HEK293 (cell line): ENCODE data around the gene UFL1.

Source experiments
- CTCF ChIA-PET: fragments of 350-600 bp; formaldehyde crosslinking; extraction: SDS; loops from one replicate; lab custom pipeline; 2021; ENCODE audit warnings: antibody characterized with exemption; lab: Yijun Ruan, JAX
- POLR2A ChIA-PET: fragments of 300-600 bp; formaldehyde crosslinking; extraction: SDS; loops from one replicate; lab custom pipeline; 2020; ENCODE audit warnings: antibody characterized with exemption, inconsistent platforms; lab: Yijun Ruan, JAX
- H3K27ac ChIP-seq: fragments of 200-500 bp; sonication (Bioruptor generic); 2 replicates; pipeline ENCODE4 v1.5.1; 2014; ENCODE audit warnings: low read depth, low read length, control low read depth, inconsistent platforms; ENCODE audit errors: extremely low read depth
- H3K36me3 ChIP-seq, 2 experiments: fragments of 200-500 bp in 1 of 2; sonication (Bioruptor generic) in 1 of 2; 1 replicate in 1 of 2; 2 replicates in 1 of 2; pipeline ENCODE4 v1.5.1; 2014 to 2017; ENCODE audit warnings: inconsistent platforms in 2 of 2, low read length in 2 of 2; ENCODE audit not compliant: control insufficient read depth in 2 of 2, insufficient read depth in 1 of 2
- H3K4me1 ChIP-seq: fragments of 200-500 bp; sonication (Bioruptor generic); 2 replicates; pipeline ENCODE4 v1.5.1; 2014; ENCODE audit warnings: mild to moderate bottlenecking, low read length, inconsistent platforms; ENCODE audit not compliant: control insufficient read depth, insufficient read depth
- H3K4me3 ChIP-seq: 2 replicates; pipeline ENCODE4 v1.5.1; 2011; ENCODE audit warnings: low read depth, mild to moderate bottlenecking, control low read depth, low read length, moderate library complexity
- H3K9me3 ChIP-seq: fragments of 200-500 bp; sonication (Bioruptor generic); 2 replicates; pipeline ENCODE4 v1.5.1; 2014; ENCODE audit warnings: low read depth, low read length, inconsistent platforms; ENCODE audit not compliant: control insufficient read depth, insufficient read depth
- BCL11B ChIP-seq: fragments of 450-650 bp; formaldehyde crosslinking; IDR thresholded peaks from 2 replicates; pipeline ENCODE4 v1.5.1; 2016; ENCODE audit warnings: low read depth, missing biosample characterization, missing genetic modification characterization
- KLF10 ChIP-seq: fragments of 450-650 bp; IDR thresholded peaks from 2 replicates; pipeline ENCODE4 v1.5.1; 2018; ENCODE audit warnings: missing biosample characterization, mild to moderate bottlenecking, missing genetic modification characterization
- OSR2 ChIP-seq: fragments of 450-650 bp; formaldehyde crosslinking; IDR thresholded peaks from 2 replicates; pipeline ENCODE4 v1.5.1; 2016; ENCODE audit warnings: missing biosample characterization, missing genetic modification characterization
- PRDM1 ChIP-seq: fragments of 450-650 bp; formaldehyde crosslinking; IDR thresholded peaks from 2 replicates; pipeline ENCODE4; 2016; ENCODE audit warnings: missing biosample characterization, missing genetic modification characterization
- SCRT2 ChIP-seq: fragments of 450-650 bp; formaldehyde crosslinking; IDR thresholded peaks from 2 replicates; pipeline ENCODE4 v1.5.1; 2016; ENCODE audit warnings: missing biosample characterization, missing genetic modification characterization
- WT1 ChIP-seq: fragments of 450-650 bp; formaldehyde crosslinking; IDR thresholded peaks from 2 replicates; pipeline ENCODE4 v1.5.1; 2016; ENCODE audit warnings: missing biosample characterization, missing genetic modification characterization
- ZBTB21 ChIP-seq: fragments of 450-650 bp; formaldehyde crosslinking; IDR thresholded peaks from 2 replicates; pipeline ENCODE4 v1.5.1; 2017; ENCODE audit warnings: missing biosample characterization, missing genetic modification characterization
- ZBTB26 ChIP-seq: fragments of 450-650 bp; formaldehyde crosslinking; optimal IDR thresholded peaks from 2 replicates; pipeline ENCODE3; 2016; ENCODE audit warnings: missing biosample characterization, mild to moderate bottlenecking, missing genetic modification characterization
- ZNF133 ChIP-seq: fragments of 450-650 bp; formaldehyde crosslinking; IDR thresholded peaks from 2 replicates; pipeline ENCODE4 v1.5.1; 2016; ENCODE audit warnings: missing biosample characterization, missing genetic modification characterization
- ZNF239 ChIP-seq: fragments of 450-650 bp; formaldehyde crosslinking; IDR thresholded peaks from 2 replicates; pipeline ENCODE4 v1.5.1; 2016; ENCODE audit warnings: missing biosample characterization, missing genetic modification characterization
- ZNF335 ChIP-seq: fragments of 450-650 bp; formaldehyde crosslinking; conservative IDR thresholded peaks from 2 replicates; pipeline ENCODE4 v1.5.1; 2016; ENCODE audit warnings: missing biosample characterization, missing genetic modification characterization
- ZNF449 ChIP-seq: fragments of 450-650 bp; formaldehyde crosslinking; IDR thresholded peaks from 2 replicates; pipeline ENCODE4 v1.5.1; 2017; ENCODE audit warnings: missing biosample characterization, mild to moderate bottlenecking, missing genetic modification characterization, moderate library complexity
- ZNF521 ChIP-seq: fragments of 450-650 bp; formaldehyde crosslinking; IDR thresholded peaks from 2 replicates; pipeline ENCODE4 v1.5.1; 2017; ENCODE audit warnings: missing biosample characterization, mild to moderate bottlenecking, missing genetic modification characterization
- ZNF626 ChIP-seq: fragments of 450-650 bp; sonication (Bioruptor Pico); formaldehyde crosslinking; IDR thresholded peaks from 2 replicates; pipeline ENCODE4 v1.5.1; 2018; ENCODE audit warnings: missing biosample characterization, missing genetic modification characterization, inconsistent platforms
- ZNF658 ChIP-seq: fragments of 450-650 bp; formaldehyde crosslinking; IDR thresholded peaks from 2 replicates; pipeline ENCODE4; 2016; ENCODE audit warnings: missing biosample characterization, missing genetic modification characterization
- ZNF664 ChIP-seq: fragments of 450-650 bp; formaldehyde crosslinking; IDR thresholded peaks from 2 replicates; pipeline ENCODE4 v1.5.1; 2016; ENCODE audit warnings: missing biosample characterization, missing genetic modification characterization
- ZSCAN18 ChIP-seq: fragments of 450-650 bp; formaldehyde crosslinking; IDR thresholded peaks from 2 replicates; pipeline ENCODE4 v1.5.1; 2016; ENCODE audit warnings: missing biosample characterization, missing genetic modification characterization
- TF ChIP-seq, protein P1 (sequence below): fragments of 450-650 bp; formaldehyde crosslinking; IDR thresholded peaks from 2 replicates; pipeline ENCODE4 v1.5.0; 2017; ENCODE audit warnings: missing biosample characterization, missing genetic modification characterization, borderline replicate concordance
- TF ChIP-seq, protein P2 (sequence below): fragments of 450-650 bp; formaldehyde crosslinking; IDR thresholded peaks from 2 replicates; pipeline ENCODE4 v1.5.1; 2016; ENCODE audit warnings: missing biosample characterization, missing genetic modification characterization, borderline replicate concordance

UFL1 gene

DNA sequence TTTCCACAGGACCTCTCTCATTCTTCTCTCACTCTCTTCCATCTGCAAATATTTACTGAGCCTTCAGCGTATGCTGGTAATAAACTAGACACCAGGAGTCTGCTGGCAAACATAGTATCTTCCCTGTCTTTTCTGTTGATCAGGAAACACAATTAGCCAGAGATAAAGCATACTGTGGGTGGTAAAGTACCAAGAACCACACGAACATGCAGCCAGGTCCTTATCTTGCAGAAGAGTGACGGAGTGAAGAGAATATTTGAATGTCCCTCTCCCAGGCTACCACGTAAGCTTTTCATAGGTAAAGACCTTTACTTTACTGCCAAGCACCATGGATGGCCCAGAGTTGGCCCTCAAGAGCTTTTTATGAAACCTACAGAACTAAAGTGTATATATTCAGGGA is 54.6 kb downstream of the UFL1 start:
- Histone ChIP-seq H3K9me3 (no peaks in the 10 kb centered on the region), H3K27ac (no peak overlapping the region), H3K4me1 (no peaks in the 10 kb centered on the region), H3K4me3 (no peak overlapping the region)
- no peak for TF ChIP-seq ZBTB26 (tag by site-specific recombination)
- no peak for TF ChIP-seq ZNF449 (tag by site-specific recombination)
- TF ChIP-seq ZNF335 (tag by site-specific recombination), result no peak
- no peak for TF ChIP-seq SCRT2
- no peak for TF ChIP-seq ZNF664 (tag by site-specific recombination)
- TF ChIP-seq, protein P1, sequence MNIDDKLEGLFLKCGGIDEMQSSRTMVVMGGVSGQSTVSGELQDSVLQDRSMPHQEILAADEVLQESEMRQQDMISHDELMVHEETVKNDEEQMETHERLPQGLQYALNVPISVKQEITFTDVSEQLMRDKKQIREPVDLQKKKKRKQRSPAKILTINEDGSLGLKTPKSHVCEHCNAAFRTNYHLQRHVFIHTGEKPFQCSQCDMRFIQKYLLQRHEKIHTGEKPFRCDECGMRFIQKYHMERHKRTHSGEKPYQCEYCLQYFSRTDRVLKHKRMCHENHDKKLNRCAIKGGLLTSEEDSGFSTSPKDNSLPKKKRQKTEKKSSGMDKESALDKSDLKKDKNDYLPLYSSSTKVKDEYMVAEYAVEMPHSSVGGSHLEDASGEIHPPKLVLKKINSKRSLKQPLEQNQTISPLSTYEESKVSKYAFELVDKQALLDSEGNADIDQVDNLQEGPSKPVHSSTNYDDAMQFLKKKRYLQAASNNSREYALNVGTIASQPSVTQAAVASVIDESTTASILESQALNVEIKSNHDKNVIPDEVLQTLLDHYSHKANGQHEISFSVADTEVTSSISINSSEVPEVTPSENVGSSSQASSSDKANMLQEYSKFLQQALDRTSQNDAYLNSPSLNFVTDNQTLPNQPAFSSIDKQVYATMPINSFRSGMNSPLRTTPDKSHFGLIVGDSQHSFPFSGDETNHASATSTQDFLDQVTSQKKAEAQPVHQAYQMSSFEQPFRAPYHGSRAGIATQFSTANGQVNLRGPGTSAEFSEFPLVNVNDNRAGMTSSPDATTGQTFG, result no peak
- TF ChIP-seq ZNF133, result no peak
- no peak for TF ChIP-seq ZNF658 (tag by site-specific recombination)
- no peak for TF ChIP-seq ZNF626 (tag by site-specific recombination)
- TF ChIP-seq, protein P2, sequence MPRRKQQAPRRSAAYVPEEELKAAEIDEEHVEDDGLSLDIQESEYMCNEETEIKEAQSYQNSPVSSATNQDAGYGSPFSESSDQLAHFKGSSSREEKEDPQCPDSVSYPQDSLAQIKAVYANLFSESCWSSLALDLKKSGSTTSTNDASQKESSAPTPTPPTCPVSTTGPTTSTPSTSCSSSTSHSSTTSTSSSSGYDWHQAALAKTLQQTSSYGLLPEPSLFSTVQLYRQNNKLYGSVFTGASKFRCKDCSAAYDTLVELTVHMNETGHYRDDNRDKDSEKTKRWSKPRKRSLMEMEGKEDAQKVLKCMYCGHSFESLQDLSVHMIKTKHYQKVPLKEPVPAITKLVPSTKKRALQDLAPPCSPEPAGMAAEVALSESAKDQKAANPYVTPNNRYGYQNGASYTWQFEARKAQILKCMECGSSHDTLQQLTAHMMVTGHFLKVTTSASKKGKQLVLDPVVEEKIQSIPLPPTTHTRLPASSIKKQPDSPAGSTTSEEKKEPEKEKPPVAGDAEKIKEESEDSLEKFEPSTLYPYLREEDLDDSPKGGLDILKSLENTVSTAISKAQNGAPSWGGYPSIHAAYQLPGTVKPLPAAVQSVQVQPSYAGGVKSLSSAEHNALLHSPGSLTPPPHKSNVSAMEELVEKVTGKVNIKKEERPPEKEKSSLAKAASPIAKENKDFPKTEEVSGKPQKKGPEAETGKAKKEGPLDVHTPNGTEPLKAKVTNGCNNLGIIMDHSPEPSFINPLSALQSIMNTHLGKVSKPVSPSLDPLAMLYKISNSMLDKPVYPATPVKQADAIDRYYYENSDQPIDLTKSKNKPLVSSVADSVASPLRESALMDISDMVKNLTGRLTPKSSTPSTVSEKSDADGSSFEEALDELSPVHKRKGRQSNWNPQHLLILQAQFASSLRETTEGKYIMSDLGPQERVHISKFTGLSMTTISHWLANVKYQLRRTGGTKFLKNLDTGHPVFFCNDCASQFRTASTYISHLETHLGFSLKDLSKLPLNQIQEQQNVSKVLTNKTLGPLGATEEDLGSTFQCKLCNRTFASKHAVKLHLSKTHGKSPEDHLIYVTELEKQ (tag by site-specific recombination), result no peak
- no peak for TF ChIP-seq ZBTB21 (tag by site-specific recombination)
- TF ChIP-seq WT1 (tag by site-specific recombination), result no peak
- no peak for TF ChIP-seq OSR2 (tag by site-specific recombination)
- TF ChIP-seq BCL11B (tag by site-specific recombination), result no peak
- TF ChIP-seq, all 188 proteins: peak for 0
- ChIA-PET CTCF (interaction anchor here (0.6 kb wide), 1 partner anchor 19 kb away, joined by 3 read pairs; no protein-coding TSS in a partner anchor), POLR2A (no interaction called here)
- no peaks in the 10 kb centered on the region for H3K36me3 ChIP-seq

GRCh38 chr6:96582021-96582420 is 60.4 kb downstream of the UFL1 start:
- no peak for TF ChIP-seq ZNF521 (tag by site-specific recombination)
- TF ChIP-seq ZNF239 (tag by site-specific recombination), result no peak
- TF ChIP-seq KLF10 (tag by site-specific recombination), result no peak
- TF ChIP-seq PRDM1 (tag by site-specific recombination), result no peak
- TF ChIP-seq ZSCAN18 (tag by site-specific recombination), result no peak
- Histone ChIP-seq H3K27ac (no peak overlapping the region), H3K36me3 (no peaks in the 10 kb centered on the region), H3K4me1 (no peaks in the 10 kb centered on the region), H3K4me3 (no peak overlapping the region), H3K9me3 (no peaks in the 10 kb centered on the region)
- ChIA-PET POLR2A (no interaction called here), CTCF (interaction anchor here (0.7 to 1.0 kb wide), 2 partner anchors 18 to 167 kb away, joined by 3 to 4 read pairs; no protein-coding TSS in a partner anchor)
